GM11168 (cell line): ENCODE data around the gene NUAK1.

ENCODE experiments used
- in situ Hi-C: fragments of 300-500 bp; cut with MboI; formaldehyde crosslinking; loops from one replicate; pipeline ENCODE4 v1.12.0; 2022; ENCODE audit warnings: low sequenced_read_pairs; ENCODE audit not compliant: unreplicated experiment

Gene NUAK1

GRCh38 chr12:106114447-106115068 lies 24.2 kb downstream of the NUAK1 start:
- in situ Hi-C loops: no loop called here

GRCh38 chr12:106113824-106114446 lies 24.8 kb downstream of the NUAK1 start:
- in situ Hi-C loops: no loop called here

- in situ Hi-C loops: no loop called here
Observed at GRCh38 chr12:106113446-106113823, 25.3 kb downstream of the NUAK1 start.

GRCh38 chr12:106113042-106113441 lies 25.7 kb downstream of the NUAK1 start:
- in situ Hi-C loops: no loop called here

GRCh38 chr12:106112145-106112821 lies 26.5 kb downstream of the NUAK1 start:
- in situ Hi-C loops: no loop called here

- in situ Hi-C loops: no loop called here
Observed at GRCh38 chr12:106110626-106111300, 28.0 kb downstream of the NUAK1 start.

GRCh38 chr12:106109168-106109910 lies 29.4 kb downstream of the NUAK1 start:
- in situ Hi-C loops: no loop called here

GRCh38 chr12:106108185-106108835 lies 30.4 kb downstream of the NUAK1 start:
- in situ Hi-C loops: no loop called here

- in situ Hi-C loops: no loop called here
Observed at GRCh38 chr12:106107566-106107965, 31.2 kb downstream of the NUAK1 start.

GRCh38 chr12:106106892-106107291 lies 31.9 kb downstream of the NUAK1 start:
- in situ Hi-C loops: no loop called here

GRCh38 chr12:106106061-106106566 lies 32.6 kb downstream of the NUAK1 start:
- in situ Hi-C loops: no loop called here

GRCh38 chr12:106101803-106102202 lies 37.0 kb downstream of the NUAK1 start:
- in situ Hi-C loops: no loop called here

GRCh38 chr12:106098691-106099200 lies 40.0 kb downstream of the NUAK1 start:
- in situ Hi-C loops: no loop called here

- in situ Hi-C loops: no loop called here
Observed at GRCh38 chr12:106097011-106097410, 41.7 kb downstream of the NUAK1 start.

GRCh38 chr12:106096376-106096775 lies 42.4 kb downstream of the NUAK1 start:
- in situ Hi-C loops: no loop called here

- in situ Hi-C loops: no loop called here
Observed at GRCh38 chr12:106094304-106094703, 44.5 kb downstream of the NUAK1 start.

- in situ Hi-C loops: no loop called here
Observed at GRCh38 chr12:106093246-106093645, 45.5 kb downstream of the NUAK1 start.

- in situ Hi-C loops: no loop called here
Observed at GRCh38 chr12:106091446-106091820, 47.3 kb downstream of the NUAK1 start.

GRCh38 chr12:106090591-106091445 lies 47.9 kb downstream of the NUAK1 start:
- in situ Hi-C loops: no loop called here
